KMS-11 (cell line): Measurements from ENCODE around the gene DAPP1.

Experiments used
- H2AFZ ChIP-seq: fragments of 200-600 bp; sonication (generic); 2 replicates; pipeline ENCODE4 v1.6.1; 2016; ENCODE audit warnings: antibody characterized with exemption, mixed run types, low read depth
- H3K27ac ChIP-seq: fragments of 200-600 bp; sonication (generic); 2 replicates; pipeline ENCODE4 v1.6.1; 2016; ENCODE audit warnings: mild to moderate bottlenecking, mixed run types
- H3K27me3 ChIP-seq: fragments of 200-600 bp; sonication (generic); 2 replicates; pipeline ENCODE4 v1.6.1; 2017; ENCODE audit warnings: mild to moderate bottlenecking, low read depth, mixed run types, moderate library complexity; ENCODE audit not compliant: insufficient read depth
- H3K36me3 ChIP-seq: fragments of 200-600 bp; sonication (generic); 2 replicates; pipeline ENCODE4 v1.6.1; 2017; ENCODE audit warnings: mild to moderate bottlenecking, mixed run types; ENCODE audit not compliant: insufficient read depth
- H3K4me1 ChIP-seq: fragments of 200-600 bp; sonication (generic); 2 replicates; pipeline ENCODE4 v1.6.1; 2016; ENCODE audit warnings: mild to moderate bottlenecking, low read depth, mixed run types; ENCODE audit not compliant: poor library complexity, severe bottlenecking
- H3K4me2 ChIP-seq: fragments of 200-600 bp; sonication (generic); 2 replicates; pipeline ENCODE4 v1.7.0; 2016; ENCODE audit warnings: mild to moderate bottlenecking, mixed run types
- H3K4me3 ChIP-seq: fragments of 200-600 bp; sonication (generic); IDR thresholded peaks from 2 replicates; pipeline ENCODE4 v1.6.1; 2017; ENCODE audit warnings: low read depth, low read length, mixed read lengths; ENCODE audit not compliant: insufficient read depth
- H3K79me2 ChIP-seq: fragments of 200-600 bp; sonication (generic); 2 replicates; pipeline ENCODE4 v1.6.1; 2016; ENCODE audit warnings: low read depth, mixed run types; ENCODE audit not compliant: insufficient read depth
- H3K9ac ChIP-seq: fragments of 200-600 bp; sonication (generic); 2 replicates; pipeline ENCODE4 v1.6.1; 2016; ENCODE audit warnings: mild to moderate bottlenecking, mixed run types
- H4K20me1 ChIP-seq: fragments of 200-600 bp; sonication (generic); 2 replicates; pipeline ENCODE4 v1.6.1; 2016; ENCODE audit warnings: mild to moderate bottlenecking, mixed run types; ENCODE audit not compliant: insufficient read depth
- TF ChIP-seq, protein P1 (sequence below): fragments of 200-600 bp; sonication (generic); conservative IDR thresholded peaks from 2 replicates; pipeline ENCODE4 v1.6.1; 2017; ENCODE audit warnings: low read depth, mild to moderate bottlenecking, antibody characterized with exemption, low read length, moderate library complexity, mixed read lengths

DAPP1 gene

DNA sequence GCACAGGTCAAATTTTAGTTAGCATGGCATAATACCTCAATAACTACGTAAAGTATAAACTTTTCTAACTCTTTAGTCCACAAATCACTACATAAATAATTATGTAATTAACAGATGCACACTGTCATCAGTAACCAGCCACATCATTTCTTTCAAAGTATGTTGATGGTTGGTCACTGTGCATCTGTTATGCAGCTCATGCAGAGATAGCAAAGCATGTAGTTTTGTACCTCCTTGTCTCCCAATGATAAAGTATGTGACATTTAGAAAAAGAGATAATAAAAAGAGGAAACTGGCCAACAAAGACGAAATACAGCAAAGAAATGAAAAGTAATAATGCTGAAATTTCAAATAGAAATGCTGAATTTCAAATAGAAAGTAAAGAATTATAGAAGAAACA is 74.7 kb downstream of the DAPP1 start:
- Histone ChIP-seq H3K4me1 (peaks cover 28% of the 10 kb centered on the region), H3K27me3 (no peaks in the 10 kb centered on the region), H3K27ac (no peak overlapping the region), H3K9ac (no peak overlapping the region), H3K79me2 (peaks cover 43% of the 10 kb centered on the region), H4K20me1 (0 out of 2 replicates have a peak, but pooled peaks cover 4% of the 10 kb centered on the region), H3K4me3 (no peak overlapping the region), H3K36me3 (no peaks in the 10 kb centered on the region), H2AFZ (no peak overlapping the region), H3K4me2 (no peak overlapping the region)
- TF ChIP-seq, protein P1, sequence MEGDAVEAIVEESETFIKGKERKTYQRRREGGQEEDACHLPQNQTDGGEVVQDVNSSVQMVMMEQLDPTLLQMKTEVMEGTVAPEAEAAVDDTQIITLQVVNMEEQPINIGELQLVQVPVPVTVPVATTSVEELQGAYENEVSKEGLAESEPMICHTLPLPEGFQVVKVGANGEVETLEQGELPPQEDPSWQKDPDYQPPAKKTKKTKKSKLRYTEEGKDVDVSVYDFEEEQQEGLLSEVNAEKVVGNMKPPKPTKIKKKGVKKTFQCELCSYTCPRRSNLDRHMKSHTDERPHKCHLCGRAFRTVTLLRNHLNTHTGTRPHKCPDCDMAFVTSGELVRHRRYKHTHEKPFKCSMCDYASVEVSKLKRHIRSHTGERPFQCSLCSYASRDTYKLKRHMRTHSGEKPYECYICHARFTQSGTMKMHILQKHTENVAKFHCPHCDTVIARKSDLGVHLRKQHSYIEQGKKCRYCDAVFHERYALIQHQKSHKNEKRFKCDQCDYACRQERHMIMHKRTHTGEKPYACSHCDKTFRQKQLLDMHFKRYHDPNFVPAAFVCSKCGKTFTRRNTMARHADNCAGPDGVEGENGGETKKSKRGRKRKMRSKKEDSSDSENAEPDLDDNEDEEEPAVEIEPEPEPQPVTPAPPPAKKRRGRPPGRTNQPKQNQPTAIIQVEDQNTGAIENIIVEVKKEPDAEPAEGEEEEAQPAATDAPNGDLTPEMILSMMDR = no peak

DNA sequence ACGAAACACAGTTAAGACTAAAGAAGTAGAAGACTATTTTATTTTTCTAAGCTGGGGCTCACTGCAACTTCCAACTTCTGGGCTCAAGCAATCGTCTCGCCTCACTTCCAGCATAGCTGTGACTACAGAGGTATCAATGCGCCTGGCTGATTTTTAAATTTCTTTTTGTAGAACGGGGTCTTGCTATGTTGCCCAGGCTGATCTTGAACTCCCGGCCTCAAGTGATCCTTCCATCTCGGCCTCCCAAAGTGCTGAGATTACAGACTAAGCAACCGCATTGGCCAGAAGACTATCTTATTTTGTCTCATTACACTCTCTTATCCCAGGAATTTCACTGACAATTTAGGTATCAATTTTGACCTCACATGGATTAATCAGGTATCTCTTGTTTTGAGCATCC is 76.4 kb downstream of the DAPP1 start:
- peaks cover 28% of the 10 kb centered on the region for H3K4me1 ChIP-seq

DNA sequence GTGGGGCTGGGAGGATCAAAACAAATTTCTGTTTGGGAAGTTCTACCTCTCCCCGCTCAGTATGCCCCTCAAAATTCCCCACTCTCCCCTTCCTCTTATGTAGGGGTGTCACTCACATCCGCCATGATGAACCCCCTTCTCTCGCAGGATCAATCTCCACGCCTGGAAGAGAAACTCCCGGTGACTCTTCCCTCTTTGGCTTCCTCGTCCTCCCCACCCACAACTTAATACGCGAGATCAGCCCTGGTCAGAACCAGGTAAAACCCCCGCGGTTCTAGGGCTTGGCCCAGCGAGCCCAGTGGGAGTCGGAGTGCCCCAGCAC is 77.2 kb downstream of the DAPP1 start:
- no peaks in the 10 kb centered on the region for H3K36me3 ChIP-seq
- peak overlapping the region; percentile 59 for H3K27ac ChIP-seq
- TF ChIP-seq, protein P1 = no peak
- H3K27me3 ChIP-seq = no peaks in the 10 kb centered on the region
- no peak overlapping the region for H3K4me3 ChIP-seq
- H3K4me2 ChIP-seq = peak overlapping the region; percentile 66
- H3K4me1 ChIP-seq = peaks cover 28% of the 10 kb centered on the region
- peak overlapping the region; percentile 78 for H3K9ac ChIP-seq
- no peaks in the 10 kb centered on the region; the same call in 1 of the 2 replicates for H4K20me1 ChIP-seq
- H3K79me2 ChIP-seq = peaks cover 43% of the 10 kb centered on the region
- H2AFZ ChIP-seq = peak overlapping the region; percentile 81

More for the DNA sequence above, 76.4 kb downstream of the DAPP1 start:
- TF ChIP-seq, protein P1 = no peak
- peak overlapping the region; percentile 66 for H3K4me2 ChIP-seq
- H3K27ac ChIP-seq = no peak overlapping the region
- H3K9ac ChIP-seq = peak overlapping the region; percentile 78; the same call in 1 of the 2 replicates
- no peak overlapping the region for H3K4me3 ChIP-seq
- no peak overlapping the region for H2AFZ ChIP-seq
- H3K36me3 ChIP-seq = no peaks in the 10 kb centered on the region
- no peaks in the 10 kb centered on the region for H3K27me3 ChIP-seq
- no peaks in the 10 kb centered on the region; the same call in 1 of the 2 replicates for H4K20me1 ChIP-seq
- H3K79me2 ChIP-seq = peaks cover 43% of the 10 kb centered on the region

GRCh38 chr4:99894161-99894997 is 77.8 kb downstream of the DAPP1 start, which contains the start of gene LAMTOR3:
LAMTOR3 (minus strand) TSS chr4:99894427; CDS start chr4:99893963, 464 bp downstream.
- H3K27me3 ChIP-seq = no peaks in the 10 kb centered on the region
- peaks cover 43% of the 10 kb centered on the region for H3K79me2 ChIP-seq
- H3K4me1 ChIP-seq = peaks cover 28% of the 10 kb centered on the region
- no peaks in the 10 kb centered on the region; the same call in 1 of the 2 replicates for H4K20me1 ChIP-seq
- peak within 1 kb of the TSS; percentile 78 for H3K9ac ChIP-seq
- TF ChIP-seq, protein P1 = no peak
- peak within 1 kb of the TSS; percentile 59 for H3K27ac ChIP-seq
- no peaks in the 10 kb centered on the region for H3K36me3 ChIP-seq
- no peak within 1 kb of the TSS for H3K4me3 ChIP-seq
- H2AFZ ChIP-seq = peak within 1 kb of the TSS; percentile 84
- H3K4me2 ChIP-seq = peak within 1 kb of the TSS; percentile 96
